Mesenchymal stem cell (in vitro differentiated cells and primary cell): ENCODE data around the gene IFIT2.

Experiments used
- DNase-seq: peaks from one replicate; pipeline ENCODE4 v3.0.0-alpha.2; 2013
- H2AFZ ChIP-seq: one replicate; pipeline ENCODE4 v1.6.1; 2013; ENCODE audit warnings: low read depth, mild to moderate bottlenecking, control low read depth, inconsistent platforms, low read length, moderate library complexity
- H2AK5ac ChIP-seq: 2 replicates; pipeline ENCODE4 v1.6.1; 2013; ENCODE audit warnings: low read length, moderate library complexity, mild to moderate bottlenecking, inconsistent platforms; ENCODE audit not compliant: severe bottlenecking
- H2BK120ac ChIP-seq: one replicate; pipeline ENCODE4 v1.6.1; 2013; ENCODE audit warnings: low read depth, mild to moderate bottlenecking, inconsistent platforms, low read length, moderate library complexity
- H2BK12ac ChIP-seq, 2 experiments: one replicate each; pipeline ENCODE4 v1.6.1; 2013; ENCODE audit warnings: inconsistent platforms in 2 of 2, low read length in 2 of 2, mild to moderate bottlenecking in 2 of 2, moderate library complexity in 2 of 2, control low read depth in 1 of 2
- H2BK15ac ChIP-seq: one replicate; pipeline ENCODE4 v1.6.1; 2013; ENCODE audit warnings: mild to moderate bottlenecking, low read depth, inconsistent platforms; ENCODE audit not compliant: poor library complexity, severe bottlenecking
- H2BK5ac ChIP-seq: 2 replicates; pipeline ENCODE4 v1.6.1; 2013; ENCODE audit warnings: low read depth, mild to moderate bottlenecking, low read length, control low read depth, inconsistent platforms; ENCODE audit not compliant: poor library complexity, severe bottlenecking
- H3K14ac ChIP-seq, 2 experiments: one replicate each; pipeline ENCODE4 v1.6.1; 2013; ENCODE audit warnings: inconsistent platforms in 2 of 2, low read length in 2 of 2, control low read depth in 1 of 2, mild to moderate bottlenecking in 1 of 2, moderate library complexity in 1 of 2
- H3K18ac ChIP-seq, 2 experiments: one replicate each; pipeline ENCODE4 v1.6.1; 2013; ENCODE audit warnings: inconsistent platforms in 2 of 2, low read length in 2 of 2, control low read depth in 1 of 2, low read depth in 1 of 2, mild to moderate bottlenecking in 1 of 2
- H3K23ac ChIP-seq, 2 experiments: one replicate each; pipeline ENCODE4 v1.6.1; 2013; ENCODE audit warnings: inconsistent platforms in 2 of 2, low read length in 2 of 2, mild to moderate bottlenecking in 2 of 2, moderate library complexity in 2 of 2, control low read depth in 1 of 2
- H3K27ac ChIP-seq: 2 replicates; pipeline ENCODE4 v1.5.1; 2013; ENCODE audit warnings: mild to moderate bottlenecking, moderate library complexity, low read length, control low read depth, inconsistent platforms; ENCODE audit not compliant: poor library complexity, severe bottlenecking
- H3K27me3 ChIP-seq, 2 experiments: 2 replicates each; pipeline versions ENCODE4 v1.6.1 to v1.7.0; 2013; ENCODE audit warnings: low read length in 2 of 2, mild to moderate bottlenecking in 2 of 2, moderate library complexity in 2 of 2, control low read depth in 1 of 2, inconsistent platforms in 1 of 2; ENCODE audit not compliant: control insufficient read depth in 1 of 2, insufficient read depth in 1 of 2
- H3K36me3 ChIP-seq, 2 experiments: 2 replicates each; pipeline versions ENCODE4 v1.6.1 to v1.7.0; 2013; ENCODE audit warnings: low read length in 2 of 2, control low read depth in 1 of 2, inconsistent platforms in 1 of 2, low read depth in 1 of 2, mild to moderate bottlenecking in 1 of 2; ENCODE audit not compliant: insufficient read depth in 2 of 2, control insufficient read depth in 1 of 2
- H3K4ac ChIP-seq, 2 experiments: one replicate each; pipeline ENCODE4 v1.6.1; 2013; ENCODE audit warnings: inconsistent platforms in 2 of 2, low read length in 2 of 2, mild to moderate bottlenecking in 2 of 2, moderate library complexity in 2 of 2, control low read depth in 1 of 2, low read depth in 1 of 2
- H3K4me1 ChIP-seq: 2 replicates; pipeline ENCODE4 v1.6.1; 2013; ENCODE audit warnings: low read depth, low read length, control low read depth; ENCODE audit not compliant: control insufficient read depth, insufficient read depth
- H3K4me2 ChIP-seq: 2 replicates; pipeline ENCODE4 v1.6.1; 2013; ENCODE audit warnings: low read length, mild to moderate bottlenecking, inconsistent platforms; ENCODE audit not compliant: poor library complexity, severe bottlenecking
- H3K4me3 ChIP-seq, 2 experiments: 2 replicates each; pipeline versions ENCODE4 v1.5.1 to v1.7.0; 2013; ENCODE audit warnings: low read length in 2 of 2, mild to moderate bottlenecking in 2 of 2, control low read depth in 1 of 2, low read depth in 1 of 2; ENCODE audit not compliant: insufficient read depth in 1 of 2
- H3K79me1 ChIP-seq: replicated peaks from 2 replicates; pipeline ENCODE4 v1.6.1; 2013; ENCODE audit warnings: mild to moderate bottlenecking, control low read depth, low read length, inconsistent platforms; ENCODE audit not compliant: poor library complexity, severe bottlenecking
- H3K9ac ChIP-seq: 2 replicates; pipeline ENCODE4 v1.7.0; 2013; ENCODE audit warnings: mild to moderate bottlenecking, low read length, moderate library complexity
- H3K9me3 ChIP-seq: 2 replicates; pipeline ENCODE4 v1.7.0; 2013; ENCODE audit warnings: mild to moderate bottlenecking, low read length; ENCODE audit not compliant: control insufficient read depth
- H4K8ac ChIP-seq: one replicate; pipeline ENCODE4 v1.6.1; 2013; ENCODE audit warnings: inconsistent platforms, mild to moderate bottlenecking, low read length, moderate library complexity
- H4K91ac ChIP-seq: one replicate; pipeline ENCODE4 v1.6.1; 2013; ENCODE audit warnings: mild to moderate bottlenecking, low read length, inconsistent platforms
- WGBS: methylation state at CpG from one replicate; pipeline ENCODE4 v1.1.7; 2013; ENCODE audit warnings: mixed read lengths; 5-methylcytosine and 5-hydroxymethylcytosine counted together

Gene IFIT2

GRCh38 chr10:89304026-89304425, 2.2 kb downstream of the IFIT2 start:
- 98% methylated on average over 4 of the region's 4 CpGs for WGBS
- H3K4me1 ChIP-seq = peaks cover 4% of the 10 kb centered on the region

GRCh38 chr10:89304446-89304845, 2.6 kb downstream of the IFIT2 start:
- no peak overlapping the region for H3K23ac ChIP-seq
- peaks cover 6 to 24% of the 10 kb centered on the region in 2 experiments for H3K36me3 ChIP-seq
- H4K8ac ChIP-seq = no peak overlapping the region
- no peak overlapping the region for H2BK120ac ChIP-seq
- H2BK15ac ChIP-seq = no peak overlapping the region
- WGBS = 85% methylated on average over 1 of the region's 2 CpGs
- no peak overlapping the region for H3K14ac ChIP-seq
- peaks cover 4% of the 10 kb centered on the region for H3K4me1 ChIP-seq
- H2AK5ac ChIP-seq = no peak overlapping the region
- H3K4ac ChIP-seq = no peak overlapping the region
- DNase-seq = no peak
- no peak overlapping the region for H2AFZ ChIP-seq
- H2BK5ac ChIP-seq = no peak overlapping the region
- H3K9ac ChIP-seq = no peak overlapping the region
- H3K18ac ChIP-seq = no peak overlapping the region
- no peaks in the 10 kb centered on the region for H3K27me3 ChIP-seq
- no peaks in the 10 kb centered on the region for H3K9me3 ChIP-seq
- peaks cover 13% of the 10 kb centered on the region for H3K79me1 ChIP-seq
- H3K4me2 ChIP-seq = no peak overlapping the region
- H2BK12ac ChIP-seq = no peak overlapping the region
- H4K91ac ChIP-seq = no peak overlapping the region
- H3K4me3 ChIP-seq = peak overlapping the region in 1 of 2 experiments; percentile 83
- H3K27ac ChIP-seq = no peak overlapping the region

More at GRCh38 chr10:89304026-89304425, 2.2 kb downstream of the IFIT2 start:
- Histone ChIP-seq H3K27ac (no peak overlapping the region), H2BK120ac (no peak overlapping the region), H3K9me3 (no peaks in the 10 kb centered on the region), H3K27me3 (no peaks in the 10 kb centered on the region), H2AFZ (no peak overlapping the region), H3K4ac (no peak overlapping the region), H3K79me1 (peaks cover 13% of the 10 kb centered on the region), H2BK15ac (peak overlapping the region; percentile 89), H3K36me3 (peaks cover 6 to 24% of the 10 kb centered on the region in 2 experiments), H2BK5ac (no peak overlapping the region), H3K9ac (peak overlapping the region; percentile 97), H3K18ac (peak overlapping the region in 1 of 2 experiments; percentile 9), H2AK5ac (peak overlapping the region; percentile 93), H4K8ac (no peak overlapping the region), H3K4me2 (no peak overlapping the region), H2BK12ac (no peak overlapping the region), H3K23ac (no peak overlapping the region), H3K14ac (peak overlapping the region in 1 of 2 experiments; percentile 55), H3K4me3 (peak overlapping the region in 1 of 2 experiments; percentile 83), H4K91ac (no peak overlapping the region)
- no peak for DNase-seq

- no peak for DNase-seq
- H3K36me3 ChIP-seq = peaks cover 6 to 24% of the 10 kb centered on the region in 2 experiments
- H4K91ac ChIP-seq = no peak overlapping the region
- H4K8ac ChIP-seq = no peak overlapping the region
- no peak overlapping the region for H3K4me3 ChIP-seq
- no peaks in the 10 kb centered on the region for H3K27me3 ChIP-seq
- H2BK15ac ChIP-seq = no peak overlapping the region
- peaks cover 4% of the 10 kb centered on the region for H3K4me1 ChIP-seq
- H2BK12ac ChIP-seq = no peak overlapping the region
- no peak overlapping the region for H3K9ac ChIP-seq
- no peak overlapping the region for H3K4ac ChIP-seq
- H3K18ac ChIP-seq = no peak overlapping the region
- H2BK120ac ChIP-seq = no peak overlapping the region
- H2AK5ac ChIP-seq = no peak overlapping the region
- no peak overlapping the region for H3K14ac ChIP-seq
- peaks cover 13% of the 10 kb centered on the region for H3K79me1 ChIP-seq
- no peak overlapping the region for H2BK5ac ChIP-seq
- no peak overlapping the region for H3K23ac ChIP-seq
- no peak overlapping the region for H3K4me2 ChIP-seq
- no peak overlapping the region for H3K27ac ChIP-seq
- no peak overlapping the region for H2AFZ ChIP-seq
- H3K9me3 ChIP-seq = no peaks in the 10 kb centered on the region
Observed at GRCh38 chr10:89304925-89305324, 3.1 kb downstream of the IFIT2 start.

- peaks cover 13% of the 10 kb centered on the region for H3K79me1 ChIP-seq
- H3K36me3 ChIP-seq = peaks cover 6 to 24% of the 10 kb centered on the region in 2 experiments
- H3K14ac ChIP-seq = no peak overlapping the region
- no peak overlapping the region for H2BK12ac ChIP-seq
- H2BK15ac ChIP-seq = no peak overlapping the region
- 93% methylated on average over 9 of the region's 9 CpGs for WGBS
- no peak overlapping the region for H3K23ac ChIP-seq
- H3K27ac ChIP-seq = no peak overlapping the region
- H2AFZ ChIP-seq = no peak overlapping the region
- no peak overlapping the region for H2BK5ac ChIP-seq
- no peak overlapping the region for H4K91ac ChIP-seq
- no peak overlapping the region for H3K18ac ChIP-seq
- H3K9me3 ChIP-seq = no peaks in the 10 kb centered on the region
- no peak overlapping the region for H2AK5ac ChIP-seq
- H2BK120ac ChIP-seq = no peak overlapping the region
- H4K8ac ChIP-seq = no peak overlapping the region
- peak overlapping the region in 1 of 2 experiments; percentile 3 for H3K4ac ChIP-seq
- H3K4me2 ChIP-seq = no peak overlapping the region
- H3K4me1 ChIP-seq = peaks cover 4% of the 10 kb centered on the region
- no peak for DNase-seq
- H3K4me3 ChIP-seq = no peak overlapping the region
- H3K9ac ChIP-seq = no peak overlapping the region
- no peaks in the 10 kb centered on the region for H3K27me3 ChIP-seq
Observed at GRCh38 chr10:89305766-89306433, 4.1 kb downstream of the IFIT2 start.
